ENCODE measurements around the gene GREB1. TPM values are rescaled to one million over a fixed set of nuclear protein-coding genes. Genes with fewer than 3 reads are reported as not detected.

The GREB1 gene
- total and polyA plus RNA-seq, 2 of the 4 experiments (the other 2 are of a cell fraction) = 0.05 TPM; not detected in 1

- H3K9me3 ChIP-seq (ENCODE audit: control insufficient read depth, insufficient read depth, low read length) = no peaks in the 10 kb centered on the region
- no peak overlapping the region for H3K27ac ChIP-seq (ENCODE audit: insufficient read depth, low read length)
- H3K4me1 ChIP-seq (ENCODE audit: control insufficient read depth, insufficient read depth, low read length) = peaks cover 7% of the 10 kb centered on the region
- H2AK9ac ChIP-seq (replicated peaks; ENCODE audit: low read depth, low read length, poor library complexity) = no peak overlapping the region
- H4K20me1 ChIP-seq (ENCODE audit: insufficient read depth, low read length) = no peaks in the 10 kb centered on the region
- no TSS peak for BruUV-seq (replicated peaks)
- ChIA-PET POLR2A (ENCODE audit: unreplicated experiment) (no interaction called here), CTCF (interaction anchor here (1.2 kb wide), 1 partner anchor 12 kb away, joined by 4 read pairs; no protein-coding TSS in a partner anchor)
- ATAC-seq (ENCODE audit: low read depth) (no peak), DNase-seq (no peak)
- no peak overlapping the region for H2BK15ac ChIP-seq (ENCODE audit: low read depth, low read length)
- no peak overlapping the region for H2AK5ac ChIP-seq (ENCODE audit: low read depth, low read length)
- no peaks in the 10 kb centered on the region for H3K36me3 ChIP-seq (ENCODE audit: control insufficient read depth, insufficient read depth, low read length)
- H3K4me3 ChIP-seq (ENCODE audit: insufficient read depth, low read depth, low read length) = no peak overlapping the region
- in situ Hi-C loops (cut with MboI; ENCODE audit: low sequenced_read_pairs) (no loop called here), dilution Hi-C loops (cut with HindIII; ENCODE audit: low sequenced_read_pairs, unreplicated experiment) (no loop called here), intact Hi-C loops (cut with micrococcal nuclease) (no loop called here)
- H3K4ac ChIP-seq (ENCODE audit: low read depth, low read length) = no peak overlapping the region
- no peak overlapping the region for H2BK120ac ChIP-seq (ENCODE audit: low read depth, low read length)
- no peak overlapping the region for H3K18ac ChIP-seq (ENCODE audit: low read depth, low read length)
- H2BK20ac ChIP-seq (ENCODE audit: low read depth, low read length) = no peak overlapping the region
- no peak overlapping the region for H3K56ac ChIP-seq (ENCODE audit: extremely low read depth, insufficient read depth, low read length)
- H3K9me1 ChIP-seq (ENCODE audit: insufficient read depth, low read length) = 0 out of 2 replicates have a peak, but pooled peaks cover 8% of the 10 kb centered on the region
- no CpG with 5 or more reads among the region's 7 CpGs for WGBS, 2 experiments (ENCODE audit: extremely low coverage in 2 of 2, insufficient read length in 1 of 2)
- H4K5ac ChIP-seq (ENCODE audit: low read depth, low read length) = no peak overlapping the region
- H3K27me3 ChIP-seq (ENCODE audit: control insufficient read depth, insufficient read depth, low read length) = peaks cover 17% of the 10 kb centered on the region
- H2BK5ac ChIP-seq (ENCODE audit: low read depth, low read length, poor library complexity, severe bottlenecking) = no peak overlapping the region
- H3K4me2 ChIP-seq (ENCODE audit: low read depth, low read length) = no peak overlapping the region
- no peak overlapping the region for H4K91ac ChIP-seq (ENCODE audit: insufficient read depth, low read depth, low read length)
- H3K79me1 ChIP-seq (ENCODE audit: low read depth in 1 of 2, low read length in 2 of 2) = no peaks in the 10 kb centered on the region
- H2AFZ ChIP-seq (replicated peaks; ENCODE audit: low read length, poor library complexity) = no peak overlapping the region
- H3K14ac ChIP-seq (replicated peaks; ENCODE audit: low read depth, low read length) = no peak overlapping the region
- H3K9ac ChIP-seq (ENCODE audit: low read depth, low read length) = no peak overlapping the region
- no peak overlapping the region for H4K8ac ChIP-seq (ENCODE audit: low read depth in 2 of 2, low read length in 2 of 2)
- no peak overlapping the region for H3K23ac ChIP-seq (ENCODE audit: low read depth, low read length)
- TF ChIP-seq CTCF (conservative IDR thresholded peaks at IDR 0.05; ENCODE audit: low read depth, low read length) = no peak
- no peak for TF ChIP-seq BHLHE40 (IDR thresholded peaks at IDR 0.05; ENCODE audit: low read depth, low read length)
- no peak for TF ChIP-seq CHD1 (IDR thresholded peaks at IDR 0.05; ENCODE audit: low read depth, low read length)
- TF ChIP-seq MXI1 (IDR thresholded peaks at IDR 0.05; ENCODE audit: borderline replicate concordance, low read depth, low read length) = no peak
- TF ChIP-seq RAD21 (IDR thresholded peaks at IDR 0.05; ENCODE audit: low read length) = no peak
- TF ChIP-seq NFE2L2 (IDR thresholded peaks at IDR 0.05; ENCODE audit: low read depth, low read length) = no peak
- TF ChIP-seq RFX5 (IDR thresholded peaks at IDR 0.05; ENCODE audit: low read depth, low read length) = no peak
- TF ChIP-seq ELK1 (IDR thresholded peaks at IDR 0.05; ENCODE audit: borderline replicate concordance, low read depth, low read length) = no peak
- TF ChIP-seq, protein P1, sequence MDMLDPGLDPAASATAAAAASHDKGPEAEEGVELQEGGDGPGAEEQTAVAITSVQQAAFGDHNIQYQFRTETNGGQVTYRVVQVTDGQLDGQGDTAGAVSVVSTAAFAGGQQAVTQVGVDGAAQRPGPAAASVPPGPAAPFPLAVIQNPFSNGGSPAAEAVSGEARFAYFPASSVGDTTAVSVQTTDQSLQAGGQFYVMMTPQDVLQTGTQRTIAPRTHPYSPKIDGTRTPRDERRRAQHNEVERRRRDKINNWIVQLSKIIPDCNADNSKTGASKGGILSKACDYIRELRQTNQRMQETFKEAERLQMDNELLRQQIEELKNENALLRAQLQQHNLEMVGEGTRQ (IDR thresholded peaks at IDR 0.05; ENCODE audit: low read depth, low read length) = no peak
- TF ChIP-seq MAZ (IDR thresholded peaks at IDR 0.05; ENCODE audit: borderline replicate concordance, low read depth, low read length) = no peak
- no peak for TF ChIP-seq SMC3 (IDR thresholded peaks at IDR 0.05; ENCODE audit: low read depth, low read length)
Measured at GRCh38 chr2:11569636-11570035, 35.8 kb downstream of the GREB1 start.

Data from IMR-90 (cell line).